Immature natural killer cell (primary cell): ENCODE measurements around the gene LIPA. TPM values are rescaled to one million over a fixed set of nuclear protein-coding genes. Genes with fewer than 3 reads are reported as not detected.

Source experiments
- DNase-seq, 3 donors: peaks; one replicate each; pipeline ENCODE4 v3.0.0; 2022; ENCODE audit warnings: mixed read lengths in 1 of 3
- H3K27ac Mint-ChIP-seq, 6 donors: one replicate each; pipeline ENCODE4 v1.8.0; 2020; ENCODE audit warnings: mixed read lengths in 6 of 6, mild to moderate bottlenecking in 5 of 6, inconsistent platforms in 4 of 6, moderate library complexity in 3 of 6
- H3K27me3 Mint-ChIP-seq, 3 donors: one replicate each; pipeline ENCODE4 v1.8.0; 2020 to 2021; ENCODE audit warnings: low read depth in 3 of 3, mild to moderate bottlenecking in 3 of 3, mixed read lengths in 3 of 3, moderate library complexity in 3 of 3, inconsistent platforms in 1 of 3
- H3K36me3 Mint-ChIP-seq, 3 donors: one replicate each; pipeline ENCODE4 v1.8.0; 2020; ENCODE audit warnings: mixed read lengths in 3 of 3, inconsistent platforms in 2 of 3, mild to moderate bottlenecking in 2 of 3
- H3K4me1 Mint-ChIP-seq, 2 donors: one replicate each; pipeline ENCODE4 v1.8.0; 2020; ENCODE audit warnings: inconsistent platforms in 2 of 2, mild to moderate bottlenecking in 2 of 2, mixed read lengths in 2 of 2, moderate library complexity in 1 of 2
- H3K4me3 Mint-ChIP-seq, 5 donors: one replicate each; pipeline ENCODE4 v1.8.0; 2020; ENCODE audit warnings: mild to moderate bottlenecking in 5 of 5, mixed read lengths in 5 of 5, inconsistent platforms in 3 of 5, moderate library complexity in 3 of 5
- H3K9me3 Mint-ChIP-seq, 6 donors: one replicate each; pipeline ENCODE4 v1.8.0; 2020; ENCODE audit warnings: mild to moderate bottlenecking in 6 of 6, mixed read lengths in 6 of 6, inconsistent platforms in 4 of 6, moderate library complexity in 3 of 6
- polyA plus RNA-seq, 3 donors: library from polyadenylated mRNA; unstranded; fragments of 300-500 nt; fragmentation: Illumina TruSeq; gene quantifications; one replicate each; pipeline ENCODE4 v1.2.3, GENCODE V29; 2021

Gene LIPA
- polyA plus RNA-seq, 3 donors from 2014 or later, result 120 to 196 (median 125) TPM

GRCh38 chr10:89224739-89225443 lies 26.7 kb downstream of the LIPA start:
- H3K27ac Mint-ChIP-seq, result peak overlapping the region in 5 of 6 donors; percentile 10 to 83 (median 67)
- no peaks in the 10 kb centered on the region for H3K9me3 Mint-ChIP-seq
- H3K27me3 Mint-ChIP-seq, result peaks cover 0 to 2% (median 0%) of the 10 kb centered on the region in 3 donors
- peak in 1 of 3 donors; percentile 5 for DNase-seq
- peaks cover 5 to 41% (median 15%) of the 10 kb centered on the region in 3 donors for H3K36me3 Mint-ChIP-seq
- peak overlapping the region; percentile 59 to 81 (median 79) for H3K4me3 Mint-ChIP-seq
- peaks cover 10 to 15% of the 10 kb centered on the region in 2 donors for H3K4me1 Mint-ChIP-seq

DNA sequence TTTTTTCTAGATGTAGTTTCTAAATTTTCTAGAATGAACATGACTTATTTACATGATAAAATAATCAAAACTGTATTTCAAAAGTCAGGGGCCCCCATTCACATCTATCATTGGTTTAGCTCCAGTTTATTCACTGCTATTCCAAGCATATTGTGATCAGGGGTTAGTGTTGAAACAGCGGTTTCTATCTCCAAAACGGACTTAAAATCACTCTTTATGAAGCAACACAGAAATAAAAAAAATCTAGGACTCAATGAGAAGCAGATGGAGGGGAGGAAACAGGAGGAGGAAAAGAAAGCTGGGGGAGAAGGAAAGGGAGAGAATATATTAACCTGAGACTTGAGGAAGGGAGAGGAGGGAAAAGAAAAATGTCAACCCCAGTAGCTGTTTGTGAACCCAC lies 29.7 kb downstream of the LIPA start:
- H3K27ac Mint-ChIP-seq, result no peak overlapping the region
- peaks cover 3 to 32% (median 5%) of the 10 kb centered on the region in 3 donors for H3K36me3 Mint-ChIP-seq
- DNase-seq, result no peak
- H3K4me3 Mint-ChIP-seq, result no peak overlapping the region
- peaks cover 0 to 2% (median 0%) of the 10 kb centered on the region in 3 donors for H3K27me3 Mint-ChIP-seq
- peaks cover 18 to 25% of the 10 kb centered on the region in 2 donors for H3K4me1 Mint-ChIP-seq
- H3K9me3 Mint-ChIP-seq, result no peaks in the 10 kb centered on the region

DNA sequence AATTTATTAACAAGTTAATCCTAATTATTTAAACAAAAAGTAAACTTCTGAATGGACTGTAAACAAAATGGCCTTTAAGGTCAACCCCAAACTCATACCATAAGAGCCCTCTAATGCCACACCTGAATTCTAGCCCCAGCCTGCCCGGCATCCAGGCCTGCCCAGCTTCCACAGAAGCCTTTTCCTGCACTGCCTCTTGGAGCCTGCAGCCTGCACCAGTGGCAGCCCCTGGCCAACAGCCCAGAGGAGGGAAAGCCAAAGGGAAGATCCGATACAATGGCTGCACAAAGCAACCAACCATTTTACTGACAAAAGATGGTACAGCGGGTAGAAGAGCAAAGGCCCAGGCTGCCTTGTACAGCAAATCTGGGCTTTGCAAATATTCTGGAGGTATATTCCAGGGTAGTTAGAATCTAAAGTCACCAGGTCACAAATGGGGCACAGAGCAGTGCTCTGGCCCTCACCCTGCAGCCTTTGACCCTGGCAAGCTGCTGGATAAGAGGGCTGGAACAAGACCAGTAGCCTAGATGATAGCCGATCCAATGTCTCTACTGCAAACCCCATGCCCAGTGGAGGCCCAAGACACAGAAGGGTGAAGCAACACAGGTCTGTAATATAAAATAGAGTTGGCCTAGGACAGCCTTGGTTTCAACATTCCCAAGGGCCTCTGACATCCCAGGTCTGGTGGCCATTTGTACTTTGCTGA lies 31.9 kb downstream of the LIPA start:
- H3K9me3 Mint-ChIP-seq, result no peaks in the 10 kb centered on the region
- H3K27me3 Mint-ChIP-seq, result no peaks in the 10 kb centered on the region
- peaks cover 5 to 25% (median 5%) of the 10 kb centered on the region in 3 donors for H3K36me3 Mint-ChIP-seq
- DNase-seq, result no peak
- peaks cover 9 to 13% of the 10 kb centered on the region in 2 donors for H3K4me1 Mint-ChIP-seq
- no peak overlapping the region for H3K27ac Mint-ChIP-seq
- H3K4me3 Mint-ChIP-seq, result no peak overlapping the region

GRCh38 chr10:89217057-89217990 lies 34.3 kb downstream of the LIPA start:
- Mint-ChIP-seq H3K36me3 (peaks cover 5 to 14% (median 9%) of the 10 kb centered on the region in 3 donors), H3K9me3 (no peaks in the 10 kb centered on the region), H3K27me3 (no peaks in the 10 kb centered on the region), H3K27ac (peak overlapping the region in 4 of 6 donors; percentile 21 to 73 (median 46)), H3K4me1 (peaks cover 8 to 11% of the 10 kb centered on the region in 2 donors), H3K4me3 (peak overlapping the region in 2 of 5 donors; percentile 43 to 67)
- DNase-seq, result peak; percentile 41 to 53 (median 47)

DNA sequence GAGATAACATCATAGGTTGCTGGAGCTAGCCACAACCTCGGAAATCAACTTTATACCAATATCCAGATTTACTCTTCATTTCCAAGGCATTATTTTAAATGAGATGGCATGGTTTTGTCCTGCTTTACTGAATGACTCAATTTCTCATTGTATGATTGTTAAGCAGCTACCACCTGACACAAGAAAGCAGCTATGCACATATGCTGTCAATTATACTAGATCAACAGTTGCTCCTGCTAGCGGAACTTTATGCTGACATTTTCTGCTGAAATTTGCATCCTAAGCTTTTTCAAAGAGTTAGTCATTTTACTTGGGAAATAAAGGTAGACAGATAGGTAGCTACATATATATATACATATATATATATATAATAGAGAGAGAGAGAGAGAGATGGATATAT lies 35.5 kb downstream of the LIPA start:
- no peaks in the 10 kb centered on the region for H3K9me3 Mint-ChIP-seq
- H3K27me3 Mint-ChIP-seq, result peaks cover 0 to 2% (median 1%) of the 10 kb centered on the region in 3 donors
- no peak for DNase-seq
- peaks cover 0 to 14% (median 9%) of the 10 kb centered on the region in 3 donors for H3K36me3 Mint-ChIP-seq
- H3K27ac Mint-ChIP-seq, result no peak overlapping the region
- no peak overlapping the region for H3K4me3 Mint-ChIP-seq
- H3K4me1 Mint-ChIP-seq, result peaks cover 8 to 11% of the 10 kb centered on the region in 2 donors

- DNase-seq, result no peak
- H3K4me3 Mint-ChIP-seq, result no peak overlapping the region
These were observed 36.1 kb downstream of the LIPA start for GRCh38 chr10:89215511-89215910.

DNA sequence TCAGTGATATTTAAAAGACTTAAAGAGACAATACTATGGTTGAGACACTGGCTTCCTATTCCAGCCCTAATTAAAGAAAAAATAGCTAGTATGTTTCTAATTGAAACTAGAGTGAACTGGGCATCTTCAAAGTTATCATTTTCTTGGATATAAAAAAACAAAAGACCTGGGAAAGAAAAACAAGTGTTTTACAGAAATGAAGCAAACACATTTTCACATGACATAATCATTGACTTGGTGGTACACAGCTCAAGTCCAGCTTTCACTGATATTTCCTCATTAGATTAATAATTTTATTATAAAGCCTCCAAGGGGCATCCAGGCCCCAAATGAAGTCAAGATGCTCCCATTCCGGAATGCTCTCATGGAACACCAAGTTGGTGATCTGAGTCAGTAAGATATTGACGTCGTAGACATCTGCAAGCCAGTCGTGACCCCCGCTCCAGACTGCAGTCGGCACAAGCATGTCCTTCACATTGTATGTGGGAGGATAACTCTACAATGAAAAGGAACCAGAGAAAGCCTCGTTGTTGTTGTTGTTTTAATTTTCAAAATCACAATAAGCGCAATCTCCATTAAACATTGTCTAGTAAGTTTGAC lies 36.9 kb downstream of the LIPA start:
- H3K9me3 Mint-ChIP-seq, result no peaks in the 10 kb centered on the region
- no peak overlapping the region for H3K27ac Mint-ChIP-seq
- peaks cover 8 to 11% of the 10 kb centered on the region in 2 donors for H3K4me1 Mint-ChIP-seq
- DNase-seq, result no peak
- no peak overlapping the region for H3K4me3 Mint-ChIP-seq
- H3K27me3 Mint-ChIP-seq, result peaks cover 3 to 7% (median 3%) of the 10 kb centered on the region in 3 donors
- H3K36me3 Mint-ChIP-seq, result peaks cover 0 to 9% (median 9%) of the 10 kb centered on the region in 3 donors

More at GRCh38 chr10:89215511-89215910, 36.1 kb downstream of the LIPA start:
- Mint-ChIP-seq H3K27me3 (peaks cover 3 to 6% (median 3%) of the 10 kb centered on the region in 3 donors), H3K36me3 (peaks cover 0 to 10% (median 9%) of the 10 kb centered on the region in 3 donors), H3K4me1 (peaks cover 8 to 11% of the 10 kb centered on the region in 2 donors), H3K9me3 (no peaks in the 10 kb centered on the region), H3K27ac (no peak overlapping the region)

DNA sequence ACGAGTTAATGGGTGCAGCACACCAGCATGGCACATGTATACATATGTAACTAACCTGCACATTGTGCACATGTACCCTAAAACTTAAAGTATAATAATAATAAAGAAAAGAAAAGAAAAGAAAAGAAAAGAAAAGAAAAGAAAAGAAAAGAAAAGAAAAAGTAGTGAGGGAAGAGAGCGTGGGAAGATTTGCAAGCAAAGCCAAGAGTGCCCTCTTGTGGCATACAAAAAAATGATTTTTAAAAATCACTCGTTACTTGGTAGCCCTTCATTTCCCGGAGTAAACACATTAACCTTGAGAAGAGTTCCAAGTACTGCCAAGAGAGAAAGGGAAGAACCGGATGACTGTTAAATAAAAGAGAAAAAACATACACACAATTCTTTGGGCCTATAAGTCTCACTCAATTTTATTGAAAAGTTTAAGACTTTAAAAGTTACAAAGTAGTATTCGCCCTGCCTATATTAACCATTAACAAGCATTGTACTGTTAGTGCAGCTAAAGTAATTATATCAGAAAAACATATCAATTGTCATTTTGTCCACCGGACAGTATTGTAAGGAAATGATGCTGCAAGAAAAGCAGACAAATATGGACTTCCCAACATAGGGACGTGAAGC lies 38.3 kb downstream of the LIPA start:
- Mint-ChIP-seq H3K36me3 (peaks cover 0 to 6% (median 6%) of the 10 kb centered on the region in 3 donors), H3K9me3 (no peaks in the 10 kb centered on the region), H3K27ac (no peak overlapping the region), H3K4me1 (peaks cover 8 to 11% of the 10 kb centered on the region in 2 donors), H3K4me3 (no peak overlapping the region), H3K27me3 (peaks cover 3 to 7% (median 5%) of the 10 kb centered on the region in 3 donors)
- DNase-seq, result peak; percentile 20 to 42 (median 35)

GRCh38 chr10:89210794-89211425 lies 40.7 kb downstream of the LIPA start:
- Mint-ChIP-seq H3K36me3 (peaks cover 0 to 6% (median 6%) of the 10 kb centered on the region in 3 donors), H3K4me1 (peaks cover 16 to 19% of the 10 kb centered on the region in 2 donors), H3K27me3 (peaks cover 10 to 19% (median 14%) of the 10 kb centered on the region in 3 donors), H3K27ac (no peak overlapping the region), H3K4me3 (no peak overlapping the region), H3K9me3 (no peaks in the 10 kb centered on the region)
- no peak for DNase-seq

DNA sequence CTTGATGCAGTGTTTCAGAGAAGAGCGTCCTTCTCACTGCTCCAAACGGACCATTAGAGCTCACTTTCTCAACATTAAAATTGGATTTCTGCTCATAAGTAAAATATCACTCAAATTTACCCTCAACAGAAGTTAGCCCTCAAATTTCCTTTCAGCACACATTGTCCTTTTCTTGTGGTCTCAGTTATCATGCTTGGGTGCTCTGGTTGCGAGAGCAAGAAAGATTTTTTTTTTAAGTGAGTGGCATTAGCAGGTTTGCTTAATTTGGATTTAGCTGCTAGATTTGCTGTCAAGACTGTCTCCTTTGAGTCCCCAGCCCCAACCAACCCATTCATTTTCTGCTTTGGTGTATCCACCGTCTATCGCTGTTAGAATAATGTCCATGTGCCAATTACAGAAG lies 41.9 kb downstream of the LIPA start:
- Mint-ChIP-seq H3K4me3 (no peak overlapping the region), H3K27ac (no peak overlapping the region), H3K9me3 (no peaks in the 10 kb centered on the region), H3K27me3 (peaks cover 10 to 23% (median 14%) of the 10 kb centered on the region in 3 donors), H3K36me3 (peaks cover 0 to 4% (median 4%) of the 10 kb centered on the region in 3 donors), H3K4me1 (peaks cover 16 to 19% of the 10 kb centered on the region in 2 donors)
- DNase-seq, result no peak

DNA sequence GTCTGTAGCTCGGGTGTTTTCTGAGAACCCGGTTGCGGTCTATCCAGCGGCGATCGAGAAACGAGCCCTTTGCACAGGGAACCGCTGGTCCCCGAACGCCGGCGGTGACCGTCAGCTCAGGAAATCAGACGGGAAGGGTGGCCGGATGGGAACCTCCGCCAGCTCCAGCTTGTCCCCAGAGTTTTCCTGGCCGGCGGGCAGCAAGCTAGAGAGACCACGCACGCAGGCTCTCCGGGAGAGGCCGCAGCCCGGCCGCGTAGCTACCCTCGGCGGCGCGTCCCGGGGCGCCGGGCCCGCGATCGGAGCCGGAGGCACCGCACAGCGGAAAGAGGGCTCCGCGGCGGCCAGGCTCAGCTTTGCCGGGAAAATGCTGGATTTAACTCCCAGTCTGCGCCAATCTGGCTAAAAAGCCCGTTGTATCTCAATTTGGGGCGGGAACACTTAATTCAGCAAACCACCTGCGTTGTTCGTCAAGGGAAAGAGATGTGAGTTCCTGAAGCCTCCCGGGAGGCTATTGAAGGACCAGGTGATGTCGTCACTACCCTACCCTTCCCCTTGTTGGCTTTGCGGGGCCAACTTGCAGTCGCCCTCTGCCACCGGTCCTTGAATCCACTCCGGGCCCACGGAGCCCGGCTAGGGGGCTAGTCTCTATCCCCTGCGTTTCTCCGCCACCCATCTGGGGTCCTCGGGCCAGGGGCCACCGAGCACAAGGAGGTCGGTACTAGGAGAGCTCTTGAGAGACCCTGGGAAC lies 43.6 kb downstream of the LIPA start:
- no peaks in the 10 kb centered on the region for H3K36me3 Mint-ChIP-seq
- peaks cover 16 to 19% of the 10 kb centered on the region in 2 donors for H3K4me1 Mint-ChIP-seq
- H3K27me3 Mint-ChIP-seq, result peaks cover 10 to 23% (median 14%) of the 10 kb centered on the region in 3 donors
- peak overlapping the region; percentile 75 to 93 (median 86) for H3K4me3 Mint-ChIP-seq
- H3K27ac Mint-ChIP-seq, result no peak overlapping the region
- H3K9me3 Mint-ChIP-seq, result no peaks in the 10 kb centered on the region
- DNase-seq, result peak in 1 of 3 donors; percentile 24
